GM23338 (cell line): ENCODE results near the gene F13A1. TPM values are rescaled to one million over a fixed set of nuclear protein-coding genes. Genes with fewer than 3 reads are reported as not detected.

Experiments
- ATAC-seq: fragments of 200-7000 bp; cut with Tn5 transposase; 3 replicates; pipeline ENCODE4 v1.9.1; 2020
- DNase-seq: peaks from one replicate; pipeline ENCODE4 v3.0.0-alpha.2; 2015; ENCODE audit warnings: low spot score
- H2AFZ ChIP-seq: fragments of 200-600 bp; sonication (generic); 2 replicates; pipeline ENCODE4 v1.8.0; 2016; ENCODE audit warnings: antibody characterized with exemption, mild to moderate bottlenecking, moderate library complexity
- H3F3A ChIP-seq: fragments of 200-600 bp; sonication (generic); replicated peaks from 2 replicates; pipeline ENCODE4 v1.8.0; 2017; ENCODE audit warnings: antibody characterized with exemption, mixed run types, low read depth
- H3K27ac ChIP-seq: fragments of 200-600 bp; sonication (generic); 2 replicates; pipeline ENCODE4 v1.6.1; 2016; ENCODE audit warnings: low read depth
- H3K27me3 ChIP-seq: fragments of 200-600 bp; sonication (generic); 2 replicates; pipeline ENCODE4 v1.8.0; 2016; ENCODE audit warnings: mild to moderate bottlenecking, mixed run types, moderate library complexity; ENCODE audit not compliant: insufficient read depth
- H3K36me3 ChIP-seq: fragments of 200-600 bp; sonication (generic); 2 replicates; pipeline ENCODE4 v1.8.0; 2016; ENCODE audit warnings: mild to moderate bottlenecking; ENCODE audit not compliant: insufficient read depth
- H3K4me1 ChIP-seq: fragments of 200-600 bp; sonication (generic); 2 replicates; pipeline ENCODE4 v1.8.0; 2016; ENCODE audit warnings: mild to moderate bottlenecking, moderate library complexity; ENCODE audit not compliant: insufficient read depth
- H3K4me2 ChIP-seq: fragments of 200-600 bp; sonication (generic); 2 replicates; pipeline ENCODE4 v1.7.1; 2017; ENCODE audit warnings: mixed run types
- H3K4me3 ChIP-seq: fragments of 200-600 bp; sonication (generic); 2 replicates; pipeline ENCODE4 v1.6.1; 2016; ENCODE audit warnings: mixed run types
- H3K79me2 ChIP-seq: fragments of 200-600 bp; sonication (generic); replicated peaks from 2 replicates; pipeline ENCODE4 v1.8.0; 2017; ENCODE audit warnings: mild to moderate bottlenecking; ENCODE audit not compliant: insufficient read depth
- H3K9me2 ChIP-seq: fragments of 200-600 bp; sonication (generic); 2 replicates; pipeline ENCODE4 v1.8.0; 2017; ENCODE audit not compliant: insufficient read depth
- H4K20me1 ChIP-seq: fragments of 200-600 bp; sonication (generic); replicated peaks from 2 replicates; pipeline ENCODE4 v1.8.0; 2017; ENCODE audit warnings: mild to moderate bottlenecking; ENCODE audit not compliant: insufficient read depth
- H3K27ac Mint-ChIP-seq: 2 replicates; pipeline ENCODE4 v1.8.0; 2020; ENCODE audit warnings: inconsistent platforms, mild to moderate bottlenecking, moderate library complexity, mixed read lengths
- H3K27me3 Mint-ChIP-seq: 3 replicates; pipeline ENCODE4 v1.8.0; 2022; ENCODE audit warnings: low read depth, mild to moderate bottlenecking, moderate library complexity, mixed read lengths, inconsistent platforms; ENCODE audit not compliant: insufficient read depth, poor library complexity
- H3K36me3 Mint-ChIP-seq: 3 replicates; pipeline ENCODE4 v1.8.0; 2021; ENCODE audit warnings: low read depth, mild to moderate bottlenecking, inconsistent platforms, moderate library complexity, mixed read lengths
- H3K4me1 Mint-ChIP-seq: 3 replicates; pipeline ENCODE4 v1.8.0; 2020; ENCODE audit warnings: mild to moderate bottlenecking, inconsistent platforms, mixed read lengths
- H3K4me3 Mint-ChIP-seq: 3 replicates; pipeline ENCODE4 v1.8.0; 2021; ENCODE audit warnings: moderate library complexity, mild to moderate bottlenecking, inconsistent platforms, mixed read lengths
- H3K9me3 Mint-ChIP-seq: 3 replicates; pipeline ENCODE4 v1.8.0; 2020; ENCODE audit warnings: moderate library complexity, mild to moderate bottlenecking, inconsistent platforms, mixed read lengths
- CREB1 ChIP-seq: fragments of 250-450 bp; sonication (Bioruptor Pico); IDR thresholded peaks from 2 replicates; pipeline ENCODE4 v1.5.0; 2020; ENCODE audit warnings: low read depth, mild to moderate bottlenecking, moderate library complexity
- EZH2 ChIP-seq: fragments of 200-600 bp; sonication (generic); IDR thresholded peaks from one replicate; pipeline ENCODE4 v1.8.0; 2017; ENCODE audit warnings: antibody characterized with exemption, mild to moderate bottlenecking, low read depth; ENCODE audit not compliant: unreplicated experiment
- EZH2phosphoT487 ChIP-seq: fragments of 200-600 bp; sonication (generic); IDR thresholded peaks from one replicate; pipeline ENCODE4 v1.8.1; 2018; ENCODE audit warnings: antibody characterized with exemption; ENCODE audit not compliant: unreplicated experiment
- JUNB ChIP-seq: IDR thresholded peaks from one replicate; pipeline ENCODE4 v1.6.1; 2016; ENCODE audit warnings: antibody characterized with exemption; ENCODE audit not compliant: unreplicated experiment
- NANOG ChIP-seq: IDR thresholded peaks from 2 replicates; pipeline ENCODE4 v1.6.1; 2016; ENCODE audit warnings: antibody characterized with exemption, borderline replicate concordance
- POLR2AphosphoS5 ChIP-seq: IDR thresholded peaks from 2 replicates; pipeline ENCODE4 v1.6.1; 2016; ENCODE audit warnings: antibody characterized with exemption, low read depth
- REST ChIP-seq: IDR thresholded peaks from one replicate; pipeline ENCODE4 v1.6.1; 2018; ENCODE audit warnings: antibody characterized with exemption; ENCODE audit not compliant: unreplicated experiment
- STAT1 ChIP-seq: IDR thresholded peaks from one replicate; pipeline ENCODE4 v1.6.1; 2016; ENCODE audit warnings: antibody characterized with exemption; ENCODE audit not compliant: unreplicated experiment
- ZNF114 ChIP-seq: fragments of 250-450 bp; sonication (Bioruptor Pico); IDR thresholded peaks from 2 replicates; pipeline ENCODE4 v1.5.0; 2020; ENCODE audit warnings: mild to moderate bottlenecking, moderate library complexity
- ZNF331 ChIP-seq: fragments of 250-450 bp; sonication (Bioruptor Pico); IDR thresholded peaks from 2 replicates; pipeline ENCODE4 v1.5.0; 2020; ENCODE audit warnings: low read depth, mild to moderate bottlenecking, moderate library complexity
- ZNF462 ChIP-seq: fragments of 250-450 bp; sonication (Bioruptor Pico); IDR thresholded peaks from 2 replicates; pipeline ENCODE4 v1.5.0; 2020; ENCODE audit warnings: mild to moderate bottlenecking, moderate library complexity
- polyA plus RNA-seq: library from polyadenylated mRNA; unstranded; fragments of >200 nt; fragmentation: Nextera tagmentation; extraction: Ambion mirVana; gene quantifications from 2 replicates; pipeline ENCODE4 v1.2.1, GENCODE V29; 2016
- total RNA-seq: library from RNA; depleted of rRNA; stranded (reverse); fragments of >200 nt; shearing (Covaris generic); gene quantifications from 2 replicates; pipeline ENCODE4 v1.2.3, GENCODE V29; 2014
- TF ChIP-seq, protein P1 (sequence below), 2 experiments: fragments of 200-600 bp in 1 of 2; sonication (generic) in 1 of 2; conservative IDR thresholded peaks; 2 replicates each; pipeline versions ENCODE4 v1.5.1 to v1.6.1; 2016 to 2017; ENCODE audit warnings: antibody characterized with exemption in 2 of 2, low read depth in 2 of 2, mild to moderate bottlenecking in 2 of 2, moderate library complexity in 1 of 2
- TF ChIP-seq, protein P2 (sequence below): IDR thresholded peaks from 2 replicates; pipeline ENCODE4 v1.6.1; 2016; ENCODE audit warnings: antibody characterized with exemption

The F13A1 gene
- total and polyA plus RNA-seq, 2 experiments from 2014 or later: 0.31 to 0.32 TPM

- Histone ChIP-seq H3K4me3 (no peak overlapping the region), H4K20me1 (no peaks in the 10 kb centered on the region), H3K9me2 (no peaks in the 10 kb centered on the region; the same call in 1 of the 2 replicates), H3F3A (no peaks in the 10 kb centered on the region), H3K27me3 (no peaks in the 10 kb centered on the region), H3K4me2 (no peak overlapping the region), H3K27ac (no peak overlapping the region), H3K79me2 (no peaks in the 10 kb centered on the region), H2AFZ (no peak overlapping the region), H3K36me3 (no peaks in the 10 kb centered on the region), H3K4me1 (no peaks in the 10 kb centered on the region)
- H3K27ac Mint-ChIP-seq: no peak overlapping the region
- peaks cover 7% of the 10 kb centered on the region for H3K4me1 Mint-ChIP-seq
- H3K36me3 Mint-ChIP-seq: no peaks in the 10 kb centered on the region
- no peak for DNase-seq
- H3K27me3 Mint-ChIP-seq: no peaks in the 10 kb centered on the region
- TF ChIP-seq JUNB (no peak), ZNF331 (CRISPR knock-in tag) (no peak), CREB1 (CRISPR knock-in tag) (no peak), ZNF114 (CRISPR knock-in tag) (no peak), EZH2phosphoT487 (no peak), NANOG (no peak), STAT1 (no peak), ZNF462 (CRISPR knock-in tag) (no peak), EZH2 (no peak), POLR2AphosphoS5 (no peak), REST (no peak)
- TF ChIP-seq, protein P1, sequence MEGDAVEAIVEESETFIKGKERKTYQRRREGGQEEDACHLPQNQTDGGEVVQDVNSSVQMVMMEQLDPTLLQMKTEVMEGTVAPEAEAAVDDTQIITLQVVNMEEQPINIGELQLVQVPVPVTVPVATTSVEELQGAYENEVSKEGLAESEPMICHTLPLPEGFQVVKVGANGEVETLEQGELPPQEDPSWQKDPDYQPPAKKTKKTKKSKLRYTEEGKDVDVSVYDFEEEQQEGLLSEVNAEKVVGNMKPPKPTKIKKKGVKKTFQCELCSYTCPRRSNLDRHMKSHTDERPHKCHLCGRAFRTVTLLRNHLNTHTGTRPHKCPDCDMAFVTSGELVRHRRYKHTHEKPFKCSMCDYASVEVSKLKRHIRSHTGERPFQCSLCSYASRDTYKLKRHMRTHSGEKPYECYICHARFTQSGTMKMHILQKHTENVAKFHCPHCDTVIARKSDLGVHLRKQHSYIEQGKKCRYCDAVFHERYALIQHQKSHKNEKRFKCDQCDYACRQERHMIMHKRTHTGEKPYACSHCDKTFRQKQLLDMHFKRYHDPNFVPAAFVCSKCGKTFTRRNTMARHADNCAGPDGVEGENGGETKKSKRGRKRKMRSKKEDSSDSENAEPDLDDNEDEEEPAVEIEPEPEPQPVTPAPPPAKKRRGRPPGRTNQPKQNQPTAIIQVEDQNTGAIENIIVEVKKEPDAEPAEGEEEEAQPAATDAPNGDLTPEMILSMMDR (conservative IDR thresholded peaks at IDR 0.05; ENCODE audit: low read depth in 2 of 2): no peak
- TF ChIP-seq, protein P2, sequence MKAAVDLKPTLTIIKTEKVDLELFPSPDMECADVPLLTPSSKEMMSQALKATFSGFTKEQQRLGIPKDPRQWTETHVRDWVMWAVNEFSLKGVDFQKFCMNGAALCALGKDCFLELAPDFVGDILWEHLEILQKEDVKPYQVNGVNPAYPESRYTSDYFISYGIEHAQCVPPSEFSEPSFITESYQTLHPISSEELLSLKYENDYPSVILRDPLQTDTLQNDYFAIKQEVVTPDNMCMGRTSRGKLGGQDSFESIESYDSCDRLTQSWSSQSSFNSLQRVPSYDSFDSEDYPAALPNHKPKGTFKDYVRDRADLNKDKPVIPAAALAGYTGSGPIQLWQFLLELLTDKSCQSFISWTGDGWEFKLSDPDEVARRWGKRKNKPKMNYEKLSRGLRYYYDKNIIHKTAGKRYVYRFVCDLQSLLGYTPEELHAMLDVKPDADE: no peak
- no peak for ATAC-seq
- no peaks in the 10 kb centered on the region for H3K9me3 Mint-ChIP-seq
- H3K4me3 Mint-ChIP-seq: no peak overlapping the region
Measured at GRCh38 chr6:6164367-6164766, 156.1 kb downstream of the F13A1 start.
